HG02588 (cell line): Measurements from ENCODE around the gene USP49.

ENCODE experiments used
- ATAC-seq: cut with Tn5 transposase; IDR thresholded peaks from one replicate; pipeline ENCODE4 v1.9.1; 2021; ENCODE audit warnings: mild to moderate bottlenecking, moderate library complexity; ENCODE audit not compliant: unreplicated experiment

The USP49 gene

DNA sequence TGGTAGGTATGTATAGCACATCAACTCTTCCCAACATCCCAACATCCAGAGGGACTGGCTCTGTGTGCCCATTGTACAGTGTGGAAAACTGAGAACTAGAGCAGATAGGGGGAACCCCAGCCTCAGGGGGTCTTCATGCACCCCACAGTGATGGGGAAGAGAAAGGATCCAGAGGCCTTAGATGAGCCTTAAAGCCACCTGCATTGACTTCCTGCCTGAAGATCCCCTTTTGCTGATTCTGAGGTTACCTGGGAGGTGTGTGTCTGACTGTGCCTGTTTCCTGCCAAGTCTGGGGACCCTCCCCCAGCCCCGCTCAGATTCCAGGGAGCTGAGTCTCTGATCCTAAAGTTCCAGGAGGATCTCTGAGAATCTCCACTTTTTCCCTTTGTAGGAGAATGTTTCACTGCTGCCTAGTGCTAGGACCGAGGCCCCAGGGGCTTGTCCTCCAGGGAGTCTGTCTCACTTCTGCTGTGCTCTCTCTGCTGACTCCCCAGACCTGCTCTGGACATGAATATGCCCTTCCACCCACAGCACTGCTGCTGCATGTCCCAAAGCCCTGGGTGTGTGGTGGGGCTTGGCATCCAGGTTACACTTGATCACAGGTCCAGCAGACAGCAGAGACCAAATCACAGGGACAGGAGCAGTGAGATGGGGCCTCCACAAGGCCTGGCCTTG, 135.1 kb downstream of the USP49 start:
- no peak for ATAC-seq

GRCh38 chr6:41759106-41759904, 135.9 kb downstream of the USP49 start:
- ATAC-seq: no peak

- ATAC-seq: no peak
Measured at GRCh38 chr6:41758641-41759035, 136.5 kb downstream of the USP49 start.

DNA sequence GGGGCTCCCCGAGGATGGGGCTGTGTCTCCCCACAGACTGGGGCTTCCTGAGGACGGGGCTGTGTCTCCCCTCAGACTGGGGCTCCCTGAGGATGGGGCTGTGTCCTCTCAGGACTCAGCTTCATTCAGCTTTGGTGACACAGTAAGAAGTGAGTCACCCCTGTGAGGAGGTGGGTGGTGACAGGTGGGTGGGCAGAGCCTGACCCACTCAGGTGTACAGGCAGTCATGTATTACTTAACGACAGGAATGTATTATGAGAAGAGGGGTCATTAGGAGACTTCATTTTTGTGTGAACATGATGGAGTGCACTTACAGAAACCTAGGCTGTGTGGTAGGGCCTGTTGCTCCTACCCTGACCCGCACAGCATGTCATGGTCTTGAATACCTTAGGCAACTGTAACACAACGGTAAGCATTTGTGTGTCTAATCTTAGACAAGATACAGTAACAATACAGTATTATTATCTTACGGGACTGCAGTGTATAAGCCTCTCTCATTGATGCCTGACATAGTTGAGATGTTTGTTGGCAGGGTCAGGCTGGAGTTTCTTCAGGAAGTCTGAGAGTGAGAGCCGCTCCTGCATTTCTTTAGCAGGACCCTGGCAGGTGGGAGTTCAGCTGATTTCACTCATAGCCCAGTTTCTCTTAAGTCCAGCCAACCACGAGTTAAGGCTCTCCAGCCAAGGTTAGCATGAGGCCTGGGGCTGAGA, 137.1 kb downstream of the USP49 start:
- no peak for ATAC-seq

GRCh38 chr6:41757271-41757670, 137.9 kb downstream of the USP49 start:
- ATAC-seq: no peak

DNA sequence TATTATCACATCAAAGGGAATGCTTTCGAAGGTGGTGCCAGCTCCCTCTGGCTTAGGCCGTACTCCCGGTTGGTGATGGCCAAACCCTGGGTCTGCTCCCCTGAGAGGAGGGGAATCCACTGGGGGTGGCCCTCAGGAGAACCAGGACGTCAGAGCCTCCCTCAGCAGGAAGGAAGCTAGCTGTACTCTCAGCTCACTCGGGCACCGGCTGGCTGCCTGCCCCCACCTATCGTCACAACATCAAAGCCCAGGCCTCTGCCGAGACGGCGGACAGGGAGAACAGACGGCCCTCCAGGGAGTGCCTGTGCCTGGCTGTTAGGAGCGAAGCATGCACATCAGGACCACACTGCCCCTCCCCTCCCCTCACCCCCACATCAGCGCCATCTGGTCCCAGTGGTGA, 138.8 kb downstream of the USP49 start:
- ATAC-seq: no peak

DNA sequence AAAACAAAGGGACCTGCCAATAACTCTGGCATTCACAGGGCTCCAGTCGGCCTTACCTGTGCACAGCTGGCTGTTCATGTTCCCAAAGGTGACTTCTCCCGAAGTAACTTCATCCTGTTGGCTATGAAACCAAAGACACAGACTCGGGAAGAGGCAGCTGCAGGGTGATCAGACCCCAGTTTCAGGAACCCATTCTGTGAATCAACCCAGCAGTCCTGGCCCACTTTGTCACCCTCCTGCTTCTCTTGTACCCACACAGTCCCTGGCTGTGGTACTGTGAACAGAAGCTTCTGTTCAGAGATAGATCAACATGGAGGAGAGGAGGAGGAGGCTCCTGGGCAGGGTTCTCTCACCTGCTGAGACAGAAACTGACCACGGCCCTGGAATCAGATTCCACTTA, 139.3 kb downstream of the USP49 start:
- no peak for ATAC-seq

DNA sequence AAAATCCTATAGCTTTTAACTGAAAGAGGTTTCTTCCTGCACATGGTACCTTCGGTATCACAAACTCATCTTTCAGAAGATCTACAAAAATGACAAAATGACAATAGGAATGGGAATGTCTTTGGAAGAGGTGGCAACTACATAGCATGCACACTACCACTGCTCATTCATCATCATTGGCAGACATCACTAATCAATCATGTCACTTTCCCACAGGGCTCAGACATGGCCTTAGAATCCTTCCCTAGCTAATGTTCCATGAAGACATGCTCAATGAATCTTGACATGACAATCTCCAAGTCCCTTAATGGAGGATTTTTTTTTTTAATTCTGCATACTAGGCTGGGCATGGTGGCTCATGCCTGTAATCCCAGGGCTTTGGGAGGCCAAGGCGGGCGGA, 144.8 kb downstream of the USP49 start:
- no peak for ATAC-seq

- ATAC-seq: no peak
Measured at GRCh38 chr6:41748542-41748941, 146.6 kb downstream of the USP49 start.

GRCh38 chr6:41748102-41748477, 147.1 kb downstream of the USP49 start:
- no peak for ATAC-seq

GRCh38 chr6:41747256-41748101, 147.7 kb downstream of the USP49 start, which contains the start of gene PGC:
TSS of gene PGC (minus strand) at chr6:41747397. CDS start at chr6:41747334, 63 bp downstream.
- no peak for ATAC-seq

GRCh38 chr6:41746107-41746506, 149.1 kb downstream of the USP49 start:
- no peak for ATAC-seq

GRCh38 chr6:41744236-41744787, 150.9 kb downstream of the USP49 start:
- ATAC-seq: no peak

DNA sequence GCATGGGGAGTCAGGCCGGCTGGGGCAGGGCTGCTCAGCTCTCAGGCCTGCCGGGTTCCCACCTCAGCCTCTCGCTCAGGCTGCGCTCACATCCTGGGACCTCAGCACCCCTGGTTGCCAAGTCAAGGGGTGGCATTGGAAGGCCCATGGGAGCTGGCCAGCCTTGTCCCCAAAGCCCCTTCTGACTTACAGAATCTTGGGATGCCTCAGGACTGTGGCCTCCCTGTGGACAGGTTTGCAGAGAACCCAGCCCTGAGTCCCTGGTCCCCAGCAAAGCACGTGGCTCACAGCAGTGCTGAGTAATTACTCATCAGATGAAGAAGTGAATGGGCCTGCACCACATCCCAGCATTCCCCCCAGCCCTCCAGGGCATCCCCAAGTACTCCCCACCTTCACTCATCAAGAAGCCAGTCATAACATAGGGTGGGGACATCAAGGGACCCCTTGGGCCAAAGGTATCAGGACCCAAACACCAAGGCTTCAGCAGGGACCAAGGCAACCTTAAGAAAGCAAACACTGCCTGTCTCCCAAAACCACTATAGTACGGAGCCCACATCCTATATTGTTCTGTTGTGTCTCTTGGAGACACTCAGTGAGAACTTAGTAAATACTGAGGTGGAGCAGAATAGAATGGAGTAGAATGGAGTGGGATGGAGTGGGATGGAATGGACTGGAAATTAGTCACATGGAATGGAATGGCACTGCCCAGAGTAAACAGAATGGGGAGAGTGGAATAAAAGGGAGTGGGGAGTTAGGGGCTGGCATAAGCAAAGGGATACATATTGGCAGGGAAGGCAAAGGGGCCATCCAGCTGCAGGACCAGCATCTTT, 151.6 kb downstream of the USP49 start:
- no peak for ATAC-seq

GRCh38 chr6:41741625-41742490, 153.3 kb downstream of the USP49 start:
- no peak for ATAC-seq

DNA sequence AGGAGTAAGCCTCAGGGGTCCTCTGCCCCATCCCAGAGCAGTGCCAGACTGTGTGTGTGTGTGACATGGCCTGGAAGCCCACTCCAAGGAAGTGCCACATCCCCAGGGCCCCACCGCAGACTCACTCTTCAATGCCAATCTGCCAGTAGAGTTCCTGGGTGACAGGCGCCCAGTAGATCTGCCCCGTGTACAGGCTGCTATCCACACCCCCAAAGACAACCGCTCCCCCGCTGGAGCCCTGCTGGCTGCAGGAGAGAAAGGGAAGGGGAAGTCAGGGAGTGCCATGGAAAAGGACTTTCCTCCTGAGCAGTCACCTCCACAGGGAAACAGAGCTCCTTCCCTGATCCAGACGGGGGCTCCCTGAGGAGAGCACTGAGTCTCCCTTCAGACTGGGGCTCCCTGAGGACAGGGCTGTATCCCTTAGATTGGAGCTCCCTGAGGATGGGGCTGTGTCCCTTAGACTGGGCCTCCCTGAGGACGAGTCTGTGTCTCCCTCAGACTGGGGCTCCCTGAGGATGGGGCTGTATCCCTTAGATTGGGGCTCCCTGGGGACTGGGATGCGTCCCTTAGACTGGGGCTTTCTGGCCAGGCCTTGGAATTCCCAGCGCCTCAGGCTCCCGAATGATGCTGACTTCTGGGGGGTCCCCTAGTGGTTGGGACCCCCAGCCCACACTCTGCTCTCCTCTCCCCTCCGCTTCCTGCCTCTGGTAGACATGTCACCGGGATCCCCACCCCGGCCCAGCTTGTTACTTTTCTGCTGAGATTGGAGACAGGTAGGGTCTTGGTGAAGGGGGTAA, 154.6 kb downstream of the USP49 start:
- ATAC-seq: no peak
